Loucy (cell line): ENCODE results near the gene ANXA11.

Source experiments
- H2AFZ ChIP-seq: fragments of 200-600 bp; sonication (generic); 2 replicates; pipeline ENCODE4 v1.6.0; 2016; ENCODE audit warnings: antibody characterized with exemption, mild to moderate bottlenecking, low read length, moderate library complexity
- H3F3A ChIP-seq: fragments of 200-600 bp; 2 replicates; pipeline ENCODE4 v1.6.0; 2016; ENCODE audit warnings: antibody characterized with exemption, low read depth, mild to moderate bottlenecking
- H3K27me3 ChIP-seq: fragments of 200-600 bp; sonication (generic); 2 replicates; pipeline ENCODE4 v1.6.1; 2014; ENCODE audit warnings: low read length, mild to moderate bottlenecking; ENCODE audit not compliant: insufficient read depth, poor library complexity, severe bottlenecking
- H3K36me3 ChIP-seq: fragments of 200-600 bp; sonication (generic); 2 replicates; pipeline ENCODE4 v1.6.1; 2016; ENCODE audit warnings: low read length; ENCODE audit not compliant: insufficient read depth
- H3K4me1 ChIP-seq: fragments of 200-600 bp; sonication (generic); 2 replicates; pipeline ENCODE4 v1.5.1; 2014; ENCODE audit warnings: low read length, mild to moderate bottlenecking; ENCODE audit not compliant: insufficient read depth, poor library complexity, severe bottlenecking
- H3K4me2 ChIP-seq: fragments of 200-600 bp; sonication (generic); 2 replicates; pipeline ENCODE4 v1.6.0; 2014; ENCODE audit warnings: antibody characterized with exemption, low read length, low read depth, mild to moderate bottlenecking; ENCODE audit not compliant: poor library complexity, severe bottlenecking
- H3K4me3 ChIP-seq: fragments of 200-600 bp; sonication (generic); 2 replicates; pipeline ENCODE4 v1.5.1; 2014; ENCODE audit warnings: low read length, mild to moderate bottlenecking, mixed read lengths; ENCODE audit not compliant: poor library complexity, severe bottlenecking
- H3K79me2 ChIP-seq: fragments of 200-600 bp; sonication (generic); 2 replicates; pipeline ENCODE4 v1.6.1; 2014; ENCODE audit warnings: low read length; ENCODE audit not compliant: insufficient read depth
- H3K9ac ChIP-seq: fragments of 200-600 bp; sonication (generic); 2 replicates; pipeline ENCODE4 v1.6.0; 2014; ENCODE audit warnings: mild to moderate bottlenecking, low read depth, low read length, moderate library complexity; ENCODE audit not compliant: poor library complexity, severe bottlenecking
- H3K9me2 ChIP-seq: fragments of 200-600 bp; sonication (generic); replicated peaks from 2 replicates; pipeline ENCODE4 v1.6.1; 2016; ENCODE audit warnings: low read depth, low read length, mixed read lengths
- H3K9me3 ChIP-seq: fragments of 200-600 bp; sonication (generic); 2 replicates; pipeline ENCODE4 v1.6.1; 2014; ENCODE audit warnings: mild to moderate bottlenecking, antibody characterized with exemption, low read length, low read depth; ENCODE audit not compliant: insufficient read depth
- H4K20me1 ChIP-seq: fragments of 200-600 bp; sonication (generic); 2 replicates; pipeline ENCODE4 v1.6.0; 2014; ENCODE audit warnings: antibody characterized with exemption, low read length, mild to moderate bottlenecking; ENCODE audit not compliant: insufficient read depth, poor library complexity, severe bottlenecking
- EZH2phosphoT487 ChIP-seq: fragments of 200-600 bp; IDR thresholded peaks from 2 replicates; pipeline ENCODE4 v1.6.1; 2018; ENCODE audit warnings: antibody characterized with exemption, mild to moderate bottlenecking, moderate library complexity, borderline replicate concordance
- TF ChIP-seq, protein P1 (sequence below): fragments of 200-600 bp; sonication (generic); conservative IDR thresholded peaks from 2 replicates; pipeline ENCODE4 v1.5.1; 2014; ENCODE audit warnings: mild to moderate bottlenecking, antibody characterized with exemption, low read length

Gene ANXA11

DNA sequence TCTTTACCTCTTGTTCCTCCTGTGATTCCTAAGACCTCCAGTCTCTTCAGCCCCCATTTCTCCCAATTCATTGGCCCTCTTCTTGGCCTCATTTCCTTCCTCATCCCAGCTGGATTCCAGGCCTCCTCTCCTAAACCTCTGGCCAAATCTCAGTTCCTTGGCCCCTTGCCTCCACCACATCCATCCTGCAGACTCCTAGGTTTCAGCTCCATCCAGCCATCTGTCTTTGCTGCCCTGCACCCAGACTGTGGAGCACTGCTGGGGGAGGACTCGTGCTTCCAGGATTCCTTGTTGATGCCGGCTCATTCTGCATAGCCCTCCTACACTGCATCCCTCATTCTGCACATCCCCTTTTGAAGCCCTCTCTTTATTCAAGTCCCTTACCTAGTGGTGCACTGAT, 66.1 kb downstream of the ANXA11 start:
- H3K27me3 ChIP-seq = no peaks in the 10 kb centered on the region
- no peaks in the 10 kb centered on the region for H3F3A ChIP-seq
- no peak overlapping the region for H2AFZ ChIP-seq
- TF ChIP-seq, protein P1, sequence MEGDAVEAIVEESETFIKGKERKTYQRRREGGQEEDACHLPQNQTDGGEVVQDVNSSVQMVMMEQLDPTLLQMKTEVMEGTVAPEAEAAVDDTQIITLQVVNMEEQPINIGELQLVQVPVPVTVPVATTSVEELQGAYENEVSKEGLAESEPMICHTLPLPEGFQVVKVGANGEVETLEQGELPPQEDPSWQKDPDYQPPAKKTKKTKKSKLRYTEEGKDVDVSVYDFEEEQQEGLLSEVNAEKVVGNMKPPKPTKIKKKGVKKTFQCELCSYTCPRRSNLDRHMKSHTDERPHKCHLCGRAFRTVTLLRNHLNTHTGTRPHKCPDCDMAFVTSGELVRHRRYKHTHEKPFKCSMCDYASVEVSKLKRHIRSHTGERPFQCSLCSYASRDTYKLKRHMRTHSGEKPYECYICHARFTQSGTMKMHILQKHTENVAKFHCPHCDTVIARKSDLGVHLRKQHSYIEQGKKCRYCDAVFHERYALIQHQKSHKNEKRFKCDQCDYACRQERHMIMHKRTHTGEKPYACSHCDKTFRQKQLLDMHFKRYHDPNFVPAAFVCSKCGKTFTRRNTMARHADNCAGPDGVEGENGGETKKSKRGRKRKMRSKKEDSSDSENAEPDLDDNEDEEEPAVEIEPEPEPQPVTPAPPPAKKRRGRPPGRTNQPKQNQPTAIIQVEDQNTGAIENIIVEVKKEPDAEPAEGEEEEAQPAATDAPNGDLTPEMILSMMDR = no peak
- no peaks in the 10 kb centered on the region for H3K9me2 ChIP-seq
- H4K20me1 ChIP-seq = no peaks in the 10 kb centered on the region
- no peaks in the 10 kb centered on the region for H3K79me2 ChIP-seq
- H3K9me3 ChIP-seq = no peaks in the 10 kb centered on the region
- H3K36me3 ChIP-seq = no peaks in the 10 kb centered on the region
- H3K4me2 ChIP-seq = no peak overlapping the region
- H3K4me1 ChIP-seq = peaks cover 4% of the 10 kb centered on the region
- H3K4me3 ChIP-seq = no peak overlapping the region
- no peak overlapping the region for H3K9ac ChIP-seq

DNA sequence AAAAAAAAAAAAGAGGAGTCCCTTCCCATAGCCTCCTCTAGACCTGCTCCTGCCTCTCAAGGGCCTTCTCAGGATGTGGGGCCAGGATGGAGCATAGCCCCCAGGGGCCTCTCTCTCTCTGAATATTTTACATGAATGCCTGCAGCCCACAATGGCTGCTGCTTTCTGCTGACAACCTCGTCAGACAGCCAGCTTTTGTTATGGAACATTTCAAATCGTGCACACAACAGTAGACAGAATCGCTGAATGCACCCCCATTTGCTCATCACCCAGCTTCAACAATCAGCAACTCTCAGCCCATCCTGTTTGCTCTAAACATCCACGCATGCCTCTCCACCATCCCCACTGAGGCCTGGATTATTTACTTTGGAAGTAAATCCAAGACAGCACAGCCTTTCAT, 67.4 kb downstream of the ANXA11 start:
- H3K4me2 ChIP-seq = no peak overlapping the region
- TF ChIP-seq, protein P1 = no peak
- TF ChIP-seq EZH2phosphoT487 = no peak
- H3K4me3 ChIP-seq = no peak overlapping the region
- no peaks in the 10 kb centered on the region for H3F3A ChIP-seq
- H3K9me3 ChIP-seq = no peaks in the 10 kb centered on the region
- no peaks in the 10 kb centered on the region for H3K9me2 ChIP-seq
- H3K9ac ChIP-seq = no peak overlapping the region
- no peaks in the 10 kb centered on the region for H3K79me2 ChIP-seq
- no peaks in the 10 kb centered on the region for H3K36me3 ChIP-seq
- H3K4me1 ChIP-seq = no peaks in the 10 kb centered on the region
- H4K20me1 ChIP-seq = no peaks in the 10 kb centered on the region
- no peak overlapping the region for H2AFZ ChIP-seq
- H3K27me3 ChIP-seq = no peaks in the 10 kb centered on the region

DNA sequence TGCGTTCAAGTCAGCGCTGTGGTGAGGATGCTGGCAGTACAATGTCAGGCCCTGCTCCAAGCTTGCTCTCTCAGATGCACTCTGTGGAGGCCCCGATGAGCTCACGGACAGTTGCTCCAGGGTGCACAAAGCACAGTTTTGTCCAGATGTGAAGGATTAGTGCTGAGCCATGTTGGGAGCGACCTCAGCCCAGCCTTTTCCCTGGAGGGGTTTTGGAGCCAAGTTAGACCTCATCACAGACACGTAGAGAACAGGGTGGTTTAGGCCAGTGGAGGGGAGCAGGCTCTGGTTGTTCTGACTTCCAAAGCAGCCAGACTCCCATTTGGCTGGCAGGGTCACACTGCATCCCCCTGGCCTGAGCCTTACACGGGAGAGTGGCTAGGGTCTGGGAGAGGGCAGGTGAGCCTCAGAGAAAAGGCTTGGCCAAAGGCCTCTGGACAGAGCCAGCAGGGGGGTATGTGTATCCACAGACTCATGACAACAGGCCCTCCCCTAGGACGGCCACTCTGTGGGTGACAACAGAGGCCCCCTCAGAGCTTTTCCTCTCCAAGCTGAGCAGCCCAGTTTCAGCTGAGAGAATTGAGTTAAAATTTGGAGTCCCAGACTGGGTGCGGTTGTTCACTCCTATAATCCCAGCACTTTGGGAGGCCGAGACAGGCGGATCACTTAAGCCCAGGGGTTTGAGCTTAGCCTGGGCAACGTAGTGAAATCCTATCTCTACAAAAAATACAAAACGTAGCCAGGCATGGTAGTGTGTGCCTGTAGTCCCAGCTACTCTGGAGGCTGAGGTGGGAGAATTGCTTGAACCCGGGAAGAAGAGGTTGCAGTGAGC, 68.1 kb downstream of the ANXA11 start:
- Histone ChIP-seq H3K4me2 (no peak overlapping the region), H3K9ac (no peak overlapping the region), H3K9me2 (no peaks in the 10 kb centered on the region), H3K36me3 (no peaks in the 10 kb centered on the region), H2AFZ (no peak overlapping the region), H3K79me2 (no peaks in the 10 kb centered on the region), H4K20me1 (no peaks in the 10 kb centered on the region), H3F3A (no peaks in the 10 kb centered on the region), H3K9me3 (no peaks in the 10 kb centered on the region), H3K27me3 (no peaks in the 10 kb centered on the region), H3K4me3 (no peak overlapping the region), H3K4me1 (no peaks in the 10 kb centered on the region)
- TF ChIP-seq EZH2phosphoT487 = no peak
- TF ChIP-seq, protein P1 = no peak
